Karpas-422 (cell line): ENCODE data around the gene ZBTB37. TPM values are rescaled to one million over a fixed set of nuclear protein-coding genes. Genes with fewer than 3 reads are reported as not detected.
A peak's percentile ranks its signal among the peaks of the same experiment; 100 is the strongest.
"Not testable (repeated sequence)": the region's sequence is repeated elsewhere in the genome, so short reads cannot be mapped to it uniquely, and the experiment has no call there.

Experiments
- DNase-seq: peaks from one replicate; pipeline ENCODE4 v3.0.0-alpha.2; 2015
- H2AFZ ChIP-seq: fragments of 200-600 bp; sonication (generic); 2 replicates; pipeline ENCODE4 v1.6.1; 2014; ENCODE audit warnings: antibody characterized with exemption, low read length, mixed read lengths
- H3K27ac ChIP-seq: fragments of 200-600 bp; sonication (generic); 2 replicates; pipeline ENCODE4 v1.5.1; 2014; ENCODE audit warnings: mild to moderate bottlenecking, low read length, moderate library complexity
- H3K27me3 ChIP-seq: fragments of 200-600 bp; sonication (generic); 2 replicates; pipeline ENCODE4 v1.6.1; 2014; ENCODE audit warnings: low read length, mixed read lengths
- H3K36me3 ChIP-seq: fragments of 200-600 bp; sonication (generic); 2 replicates; pipeline ENCODE4 v1.6.1; 2014; ENCODE audit warnings: low read length, mixed read lengths; ENCODE audit not compliant: insufficient read depth
- H3K4me1 ChIP-seq: fragments of 200-600 bp; sonication (generic); 2 replicates; pipeline ENCODE4 v1.6.1; 2014; ENCODE audit warnings: mild to moderate bottlenecking, low read length, mixed read lengths
- H3K4me2 ChIP-seq: fragments of 200-600 bp; sonication (generic); 2 replicates; pipeline ENCODE4 v1.6.1; 2014; ENCODE audit warnings: low read length, low read depth, mild to moderate bottlenecking; ENCODE audit not compliant: poor library complexity, severe bottlenecking
- H3K4me3 ChIP-seq: fragments of 200-600 bp; sonication (generic); 2 replicates; pipeline ENCODE4 v1.5.1; 2014; ENCODE audit warnings: mild to moderate bottlenecking, antibody characterized with exemption, low read length, mixed read lengths
- H3K79me2 ChIP-seq: fragments of 200-600 bp; sonication (generic); 2 replicates; pipeline ENCODE4 v1.6.1; 2014; ENCODE audit warnings: mild to moderate bottlenecking, low read length, mixed read lengths
- H3K9ac ChIP-seq: fragments of 200-600 bp; sonication (generic); 2 replicates; pipeline ENCODE4 v1.6.0; 2014; ENCODE audit warnings: low read length
- H3K9me2 ChIP-seq: fragments of 200-600 bp; sonication (generic), shearing (Covaris generic); replicated peaks from 2 replicates; pipeline ENCODE4 v1.6.0; 2014; ENCODE audit warnings: mild to moderate bottlenecking, low read length, moderate library complexity; ENCODE audit not compliant: insufficient read depth
- H3K9me3 ChIP-seq: fragments of 300-700, 200-600 bp; sonication (generic); 2 replicates; pipeline ENCODE4 v1.6.1; 2014; ENCODE audit warnings: low read length, mixed read lengths
- H4K20me1 ChIP-seq: fragments of 200-600 bp; sonication (generic); 2 replicates; pipeline ENCODE4 v1.6.1; 2014; ENCODE audit warnings: mild to moderate bottlenecking, antibody characterized with exemption, low read length, low read depth; ENCODE audit not compliant: insufficient read depth
- total RNA-seq: library from RNA; depleted of rRNA; stranded (reverse); fragments of >200 nt; shearing (Covaris generic); gene quantifications from 2 replicates; pipeline ENCODE4 v1.2.3, GENCODE V29; 2014; ENCODE audit warnings: low replicate concordance

The ZBTB37 gene
- total RNA-seq, 1 experiment from 2014 or later = 15.8 TPM

- H3K36me3 ChIP-seq = peaks cover 19% of the 10 kb centered on the region
- H3K79me2 ChIP-seq = no peaks in the 10 kb centered on the region
- no peak overlapping the region for H3K27ac ChIP-seq
- H3K9ac ChIP-seq = no peak overlapping the region
- no peak overlapping the region for H3K4me3 ChIP-seq
- H3K4me2 ChIP-seq = no peak overlapping the region
- DNase-seq = no peak
- H4K20me1 ChIP-seq = no peaks in the 10 kb centered on the region
- H3K9me2 ChIP-seq = no peaks in the 10 kb centered on the region
- H3K4me1 ChIP-seq = no peaks in the 10 kb centered on the region
- no peak overlapping the region for H2AFZ ChIP-seq
- H3K9me3 ChIP-seq = no peaks in the 10 kb centered on the region
- no peaks in the 10 kb centered on the region for H3K27me3 ChIP-seq
Measured at GRCh38 chr1:173852105-173852504, 16.1 kb upstream of the ZBTB37 start.

GRCh38 chr1:173853074-173853473 lies 15.1 kb upstream of the ZBTB37 start:
- no peak for DNase-seq
- no peak overlapping the region for H2AFZ ChIP-seq
- H3K9ac ChIP-seq = no peak overlapping the region
- no peak overlapping the region for H3K4me2 ChIP-seq
- no peaks in the 10 kb centered on the region for H3K9me3 ChIP-seq
- no peaks in the 10 kb centered on the region for H3K9me2 ChIP-seq
- no peaks in the 10 kb centered on the region for H3K27me3 ChIP-seq
- no peaks in the 10 kb centered on the region for H3K79me2 ChIP-seq
- no peaks in the 10 kb centered on the region for H4K20me1 ChIP-seq
- H3K27ac ChIP-seq = no peak overlapping the region
- H3K4me3 ChIP-seq = no peak overlapping the region
- H3K36me3 ChIP-seq = peaks cover 19% of the 10 kb centered on the region
- no peaks in the 10 kb centered on the region for H3K4me1 ChIP-seq

- no peaks in the 10 kb centered on the region for H3K79me2 ChIP-seq
- H3K9ac ChIP-seq = no peak overlapping the region
- H3K27me3 ChIP-seq = no peaks in the 10 kb centered on the region
- no peak overlapping the region for H3K4me3 ChIP-seq
- peaks cover 19% of the 10 kb centered on the region for H3K36me3 ChIP-seq
- no peaks in the 10 kb centered on the region for H3K9me2 ChIP-seq
- no peak overlapping the region for H2AFZ ChIP-seq
- H3K9me3 ChIP-seq = no peaks in the 10 kb centered on the region
- H3K4me1 ChIP-seq = no peaks in the 10 kb centered on the region
- no peak overlapping the region for H3K4me2 ChIP-seq
- no peak for DNase-seq
- no peak overlapping the region for H3K27ac ChIP-seq
- no peaks in the 10 kb centered on the region for H4K20me1 ChIP-seq
Measured at GRCh38 chr1:173856014-173856413, 12.2 kb upstream of the ZBTB37 start.

- Histone ChIP-seq H3K36me3 (peaks cover 14% of the 10 kb centered on the region), H3K9ac (no peak overlapping the region), H3K27me3 (no peaks in the 10 kb centered on the region), H3K4me1 (no peaks in the 10 kb centered on the region), H3K4me3 (no peak overlapping the region), H3K27ac (no peak overlapping the region), H2AFZ (no peak overlapping the region), H3K4me2 (no peak overlapping the region), H3K9me3 (no peaks in the 10 kb centered on the region), H3K9me2 (no peaks in the 10 kb centered on the region), H4K20me1 (no peaks in the 10 kb centered on the region), H3K79me2 (no peaks in the 10 kb centered on the region)
- DNase-seq = no peak
Measured at GRCh38 chr1:173856903-173857302, 11.3 kb upstream of the ZBTB37 start.

- Histone ChIP-seq H3K27me3 (no peaks in the 10 kb centered on the region), H3K4me1 (no peaks in the 10 kb centered on the region), H4K20me1 (no peaks in the 10 kb centered on the region), H3K9ac (no peak overlapping the region), H3K36me3 (peaks cover 11% of the 10 kb centered on the region), H3K79me2 (no peaks in the 10 kb centered on the region), H2AFZ (no peak overlapping the region), H3K4me2 (no peak overlapping the region), H3K27ac (no peak overlapping the region), H3K4me3 (no peak overlapping the region), H3K9me2 (no peaks in the 10 kb centered on the region), H3K9me3 (no peaks in the 10 kb centered on the region)
- DNase-seq = no peak
Measured at GRCh38 chr1:173857363-173857917, 10.7 kb upstream of the ZBTB37 start.

GRCh38 chr1:173859547-173859946 lies 8.6 kb upstream of the ZBTB37 start:
- not testable (repeated sequence) for H3K9ac ChIP-seq, H3K4me2 ChIP-seq, H3K79me2 ChIP-seq, H3K27ac ChIP-seq, H3K27me3 ChIP-seq, H3K4me1 ChIP-seq, H2AFZ ChIP-seq, H3K4me3 ChIP-seq, H3K9me3 ChIP-seq, H3K9me2 ChIP-seq, DNase-seq
- Histone ChIP-seq H3K36me3 (peaks cover 21% of the 10 kb centered on the region), H4K20me1 (peaks cover 12% of the 10 kb centered on the region; the same call in 1 of the 2 replicates)

GRCh38 chr1:173860065-173860464 lies 8.1 kb upstream of the ZBTB37 start:
- H3K9me3 ChIP-seq = no peaks in the 10 kb centered on the region
- H3K36me3 ChIP-seq = peaks cover 26% of the 10 kb centered on the region
- H3K27me3 ChIP-seq = no peaks in the 10 kb centered on the region
- H3K9ac ChIP-seq = no peak overlapping the region
- H3K4me1 ChIP-seq = peaks cover 3% of the 10 kb centered on the region; the same call in 1 of the 2 replicates
- no peaks in the 10 kb centered on the region for H3K79me2 ChIP-seq
- H3K27ac ChIP-seq = no peak overlapping the region
- peaks cover 17% of the 10 kb centered on the region; the same call in 1 of the 2 replicates for H4K20me1 ChIP-seq
- no peak overlapping the region for H3K4me2 ChIP-seq
- no peak overlapping the region for H2AFZ ChIP-seq
- H3K4me3 ChIP-seq = no peak overlapping the region
- H3K9me2 ChIP-seq = no peaks in the 10 kb centered on the region
- DNase-seq = peak; percentile 49

- Histone ChIP-seq H3K9me3 (no peaks in the 10 kb centered on the region), H2AFZ (no peak overlapping the region), H3K27ac (no peak overlapping the region), H3K36me3 (peaks cover 40% of the 10 kb centered on the region), H3K4me2 (no peak overlapping the region), H3K27me3 (no peaks in the 10 kb centered on the region), H4K20me1 (peaks cover 32% of the 10 kb centered on the region), H3K4me3 (no peak overlapping the region), H3K9ac (no peak overlapping the region), H3K9me2 (no peaks in the 10 kb centered on the region), H3K4me1 (peaks cover 20% of the 10 kb centered on the region), H3K79me2 (peaks cover 9% of the 10 kb centered on the region)
- DNase-seq = peak; percentile 83
Measured at GRCh38 chr1:173861731-173862145, 6.4 kb upstream of the ZBTB37 start.
